HG02884 (cell line): ENCODE data around the gene GPNMB.

Source experiments
- ATAC-seq: cut with Tn5 transposase; IDR thresholded peaks from one replicate; pipeline ENCODE4 v1.9.1; 2021; ENCODE audit warnings: mild to moderate bottlenecking, moderate library complexity; ENCODE audit not compliant: unreplicated experiment

The GPNMB gene

DNA sequence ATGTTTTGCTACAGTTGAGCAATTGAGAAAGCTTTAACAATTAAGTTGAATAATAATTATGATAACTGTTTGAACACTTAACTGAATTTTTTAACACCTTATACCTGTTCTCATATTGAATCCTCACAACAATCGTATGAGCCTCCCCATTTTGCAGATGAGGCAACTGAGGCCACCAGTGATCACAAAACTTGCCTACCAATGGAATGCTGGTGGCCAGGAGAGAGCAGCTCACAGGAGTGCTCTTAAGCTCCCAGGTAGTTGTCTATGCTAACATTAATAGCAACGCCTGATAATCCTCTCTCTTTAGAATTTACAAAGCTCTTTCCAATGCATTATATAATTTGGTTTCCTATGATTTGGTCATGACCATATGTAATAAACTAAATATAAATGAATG lies 21.6 kb downstream of the GPNMB start:
- no peak for ATAC-seq

GRCh38 chr7:23268746-23269145 lies 22.2 kb downstream of the GPNMB start:
- no peak for ATAC-seq

DNA sequence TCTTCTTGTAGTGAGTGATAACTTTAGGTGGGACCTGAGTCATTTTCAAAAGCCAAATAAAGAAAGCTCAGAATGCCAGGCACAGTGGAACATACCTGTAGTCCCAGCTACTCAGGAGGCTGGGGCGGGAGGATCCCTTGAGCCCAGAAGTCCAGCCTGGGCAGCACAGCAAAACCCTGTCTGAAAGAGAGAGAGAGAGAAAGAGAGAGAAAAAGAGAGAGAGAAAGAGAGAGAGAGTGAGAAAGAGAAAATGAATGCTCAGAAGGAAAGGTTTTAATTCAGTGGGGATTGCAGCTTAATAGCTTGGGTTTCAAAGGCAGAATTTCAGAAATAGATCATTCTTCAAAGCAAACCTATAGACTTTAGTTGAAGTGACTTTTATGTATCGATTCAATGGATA lies 25.7 kb downstream of the GPNMB start:
- no peak for ATAC-seq

DNA sequence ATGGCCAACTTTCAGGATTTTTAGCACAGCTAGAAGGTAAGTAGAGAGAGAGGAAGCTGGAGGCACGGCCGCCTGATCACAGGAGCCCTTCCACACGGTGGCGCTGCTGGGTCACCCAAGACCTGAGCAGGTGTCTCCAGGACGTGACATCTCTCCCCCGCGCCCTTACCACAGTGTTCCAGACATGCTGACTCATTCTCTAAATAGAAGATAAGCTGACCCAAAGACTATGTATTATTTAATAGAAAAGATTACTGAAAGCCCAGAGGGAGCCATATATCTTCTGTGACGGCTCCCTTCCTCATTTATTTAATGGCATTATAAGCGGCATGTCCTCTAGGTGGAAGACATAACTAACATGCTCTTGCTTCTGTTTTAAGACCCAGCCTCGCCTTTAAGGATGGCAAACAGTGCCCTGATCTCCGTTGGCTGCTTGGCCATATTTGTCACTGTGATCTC lies 26.6 kb downstream of the GPNMB start:
- ATAC-seq = peak; percentile 92

DNA sequence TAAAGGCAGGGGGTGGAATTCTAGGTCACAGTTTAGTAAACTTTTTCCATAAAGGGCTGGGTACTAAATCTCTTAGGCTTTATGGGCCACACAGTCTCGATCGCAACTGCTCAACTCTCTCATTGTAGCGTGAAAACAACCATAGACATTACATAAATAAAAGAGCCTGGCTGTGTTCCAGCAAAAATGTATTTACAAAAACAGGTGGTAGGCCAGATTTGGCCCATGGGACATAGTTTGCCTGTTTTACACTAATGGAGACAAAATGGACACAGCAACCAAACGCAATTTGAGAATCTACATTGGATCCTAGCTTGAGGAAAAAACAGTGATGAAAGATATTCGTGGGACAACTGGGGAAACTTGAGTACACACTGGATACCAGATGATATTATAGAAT lies 29.3 kb downstream of the GPNMB start:
- ATAC-seq = no peak

DNA sequence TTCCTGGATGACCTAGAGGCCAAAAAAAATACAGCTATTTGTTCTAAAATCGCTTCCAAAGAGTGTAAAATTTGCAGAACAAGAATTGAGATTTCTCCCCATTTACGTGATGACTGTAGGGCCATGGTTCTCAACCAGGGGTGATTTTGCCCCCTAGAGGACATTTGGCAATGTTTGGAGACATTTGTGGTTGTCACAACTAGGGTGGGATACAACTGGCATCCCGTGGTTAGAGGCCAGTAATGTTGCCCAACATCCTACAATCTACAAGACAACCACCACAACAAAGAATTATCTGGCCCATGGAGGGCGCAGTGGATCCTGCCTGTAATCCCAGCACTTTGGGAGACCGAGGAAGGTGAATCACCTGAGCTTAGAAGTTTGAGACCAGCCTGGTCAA lies 29.8 kb downstream of the GPNMB start:
- no peak for ATAC-seq

- ATAC-seq = no peak
Measured at GRCh38 chr7:23276947-23277346, 30.4 kb downstream of the GPNMB start.

- ATAC-seq = no peak
Measured at GRCh38 chr7:23277359-23277989, 30.9 kb downstream of the GPNMB start.

DNA sequence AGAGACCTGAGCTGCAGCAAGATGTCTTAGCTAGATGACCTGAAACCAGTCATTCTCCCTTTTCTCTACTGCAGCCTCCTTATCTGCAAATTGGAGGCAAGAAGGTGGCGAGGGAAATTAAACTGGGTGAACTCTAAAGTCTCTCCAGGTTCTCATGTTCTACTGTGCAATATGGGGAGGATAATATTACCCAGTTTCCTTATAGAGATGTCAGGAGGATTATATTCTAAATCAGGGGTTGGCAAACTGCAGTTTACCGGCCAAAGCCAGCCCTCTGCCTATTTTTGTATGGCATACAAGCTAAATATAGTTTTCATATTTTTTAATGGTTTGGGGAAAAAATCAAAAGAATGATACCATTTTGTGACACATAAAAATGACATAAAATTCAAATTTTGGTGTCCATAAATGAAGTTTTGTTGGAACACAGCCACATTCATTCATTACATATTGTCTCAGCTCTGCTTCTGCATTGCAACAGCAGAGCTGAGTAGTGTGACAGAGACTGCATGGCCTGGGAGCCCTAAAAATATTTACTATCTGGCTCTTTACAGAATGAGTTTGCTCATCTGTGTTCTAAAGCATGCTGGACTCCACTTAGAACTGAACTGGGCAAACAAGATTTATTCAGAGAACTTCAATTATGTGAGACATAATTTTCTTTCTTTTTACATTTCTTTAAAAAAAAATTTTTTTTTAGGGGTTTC lies 33.4 kb downstream of the GPNMB start:
- ATAC-seq = no peak

- no peak for ATAC-seq
Measured at GRCh38 chr7:23283086-23283485, 36.5 kb downstream of the GPNMB start.

GRCh38 chr7:23284871-23285270 lies 38.3 kb downstream of the GPNMB start:
- no peak for ATAC-seq

DNA sequence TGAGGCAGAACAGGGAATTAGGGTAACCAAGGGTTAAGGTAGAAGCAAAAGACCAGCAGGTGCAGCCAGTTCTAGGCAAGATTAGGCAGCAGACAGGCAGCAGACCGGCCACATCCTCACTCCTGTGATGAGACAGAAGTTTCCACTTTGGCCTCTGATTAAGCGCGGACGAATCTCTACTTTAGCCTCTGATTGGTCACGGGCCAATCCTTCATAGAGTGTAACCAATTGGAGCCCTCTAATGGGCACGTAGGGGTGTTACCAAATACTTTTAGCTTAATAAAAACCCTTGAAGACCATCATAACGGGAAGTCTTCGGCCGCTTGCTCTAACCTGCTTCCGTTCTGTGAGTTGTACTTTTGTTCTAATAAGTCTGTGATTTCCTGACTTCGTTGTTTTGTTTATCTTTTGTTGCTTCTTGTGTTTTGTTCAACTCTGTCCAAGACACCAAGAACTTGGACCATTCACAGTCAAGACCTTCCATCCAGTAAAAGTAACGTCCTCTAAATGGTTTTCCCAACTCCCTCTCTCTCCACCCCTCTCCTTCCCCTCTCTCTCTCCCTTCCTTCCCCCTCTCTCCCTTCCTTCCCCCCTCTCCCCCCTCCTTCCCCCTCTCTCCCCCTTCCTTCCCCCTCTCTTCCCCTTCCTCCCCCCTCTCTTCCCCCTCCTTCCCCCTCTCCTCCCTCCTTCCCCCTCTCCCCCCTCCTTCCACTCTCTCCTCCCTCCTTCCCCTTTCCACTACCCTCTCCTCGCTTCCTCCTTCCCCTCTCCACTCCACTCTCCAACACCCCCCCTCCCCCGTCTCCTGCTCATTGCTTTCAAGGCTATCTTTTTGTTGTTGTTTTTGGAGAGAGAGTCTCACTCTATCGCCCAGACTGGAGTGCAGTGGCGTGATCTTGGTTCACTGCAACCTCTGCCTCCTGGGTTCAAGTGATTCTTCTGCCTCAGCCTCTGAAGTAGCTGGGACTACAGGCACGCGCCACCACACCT lies 39.4 kb downstream of the GPNMB start:
- ATAC-seq = no peak

DNA sequence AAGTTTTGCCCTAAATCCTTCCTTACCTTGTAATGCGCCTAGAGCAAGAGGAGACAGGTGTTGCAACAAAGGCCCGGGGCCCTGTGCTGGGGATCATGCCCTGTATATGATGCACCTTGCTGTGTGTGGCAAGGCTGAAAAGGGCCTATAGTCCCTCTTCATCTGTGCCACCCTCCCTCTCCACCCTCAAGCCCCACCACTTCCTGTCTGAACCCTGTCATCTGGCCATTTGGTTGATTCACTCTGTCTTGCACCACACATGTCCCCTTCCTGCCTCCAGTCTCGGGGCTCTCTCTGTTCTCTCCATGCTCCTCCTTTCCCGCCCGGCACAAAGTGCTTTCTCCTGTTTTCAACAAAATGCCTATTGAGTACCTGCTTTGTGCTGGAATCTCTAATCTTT lies 41.0 kb downstream of the GPNMB start:
- no peak for ATAC-seq

- no peak for ATAC-seq
Measured at GRCh38 chr7:23290993-23291392, 44.4 kb downstream of the GPNMB start.

DNA sequence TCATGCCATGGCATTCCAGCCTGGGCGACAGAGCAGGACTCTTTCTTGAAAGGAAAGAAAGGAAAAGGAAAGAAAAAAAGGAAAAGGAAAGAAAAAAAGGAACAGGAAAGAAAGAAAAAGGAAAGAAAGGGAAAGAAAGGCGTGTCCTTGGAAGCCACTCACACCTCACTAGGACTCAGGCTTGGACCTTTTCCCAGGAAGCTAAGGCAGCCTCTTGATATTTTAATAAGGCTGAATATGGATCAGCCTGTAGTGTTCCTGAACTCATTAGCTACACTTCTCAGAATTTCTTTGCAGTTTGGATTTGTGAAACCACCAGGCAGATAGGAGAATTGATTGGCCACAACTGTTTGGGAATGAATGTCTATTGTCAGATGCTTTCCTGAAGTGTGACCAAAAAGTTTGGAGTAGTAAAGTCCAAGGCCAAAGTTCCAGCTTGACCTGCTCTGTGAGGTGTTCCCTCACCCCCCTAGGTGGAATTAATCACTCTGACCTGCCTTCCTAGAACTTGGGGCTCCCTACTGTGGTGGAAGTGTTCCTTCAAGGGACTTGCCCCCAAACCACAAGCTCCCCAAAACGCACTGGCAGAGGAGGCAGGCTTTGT lies 45.5 kb downstream of the GPNMB start:
- ATAC-seq = no peak

- ATAC-seq = no peak
Measured at GRCh38 chr7:23292623-23293022, 46.0 kb downstream of the GPNMB start.

GRCh38 chr7:23293500-23294073 lies 47.0 kb downstream of the GPNMB start:
- ATAC-seq = no peak

DNA sequence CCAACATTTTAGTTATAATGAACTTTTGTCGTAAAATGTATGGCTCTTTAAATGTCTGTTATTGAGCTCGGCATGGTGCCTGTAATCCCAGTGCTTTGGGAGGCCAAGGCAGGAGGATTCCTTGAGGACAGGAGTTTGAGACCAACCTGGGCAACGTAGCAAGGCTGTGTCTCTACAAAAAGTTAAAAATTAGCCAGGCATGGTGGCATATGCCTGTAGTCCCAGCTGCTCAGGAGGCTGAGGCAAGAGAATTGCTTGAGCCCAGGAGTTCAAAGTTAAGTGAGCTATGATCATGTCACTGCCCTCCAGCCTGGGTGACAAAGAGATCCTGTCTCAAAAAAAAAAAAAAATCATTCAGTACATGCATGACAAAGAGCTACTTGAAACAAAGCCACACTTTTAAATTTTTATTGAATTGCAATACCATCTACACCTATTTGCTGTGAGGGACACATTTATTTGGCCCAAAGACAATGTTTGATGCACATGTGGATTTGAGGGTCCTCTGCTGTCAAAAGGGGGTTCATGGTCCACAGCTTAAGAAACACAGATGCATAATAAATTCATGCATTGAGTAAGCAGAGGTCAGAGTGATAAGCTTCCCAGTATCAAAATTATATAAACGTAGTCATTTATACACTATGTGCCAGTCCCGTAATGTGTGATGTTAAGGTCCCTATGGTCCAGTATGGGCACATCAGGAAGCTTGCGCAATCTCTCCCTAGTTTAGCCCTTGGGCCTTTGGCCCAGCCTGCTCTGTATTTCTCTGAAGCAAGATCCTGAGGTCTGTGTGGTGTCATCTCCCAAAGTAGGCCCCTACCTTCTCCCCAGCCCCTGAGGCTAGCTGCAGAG lies 48.2 kb downstream of the GPNMB start:
- no peak for ATAC-seq

DNA sequence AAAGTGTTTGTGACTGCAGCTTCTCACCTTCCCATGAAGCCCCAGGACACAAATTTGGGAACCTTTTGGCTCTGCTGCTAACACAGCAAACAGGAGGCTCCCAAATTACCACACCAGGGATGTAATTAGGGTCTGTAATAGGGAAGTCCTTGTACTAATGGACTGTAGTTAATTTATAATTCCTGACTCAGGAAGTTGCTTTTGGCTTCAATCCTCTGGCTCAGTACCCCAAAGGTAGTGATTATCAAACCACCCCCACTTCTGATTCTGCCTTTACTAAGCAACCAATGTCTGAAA lies 48.8 kb downstream of the GPNMB start:
- ATAC-seq = no peak
